Endothelial cell of umbilical vein (primary cell): Measurements from ENCODE around the gene FRMD6. TPM values are rescaled to one million over a fixed set of nuclear protein-coding genes. Genes with fewer than 3 reads are reported as not detected.

Source experiments
- BruUV-seq: library from RNA; stranded (reverse); fragments of 400-500 nt; replicated peaks from 2 replicates; lab custom pipeline; 2021; lab: Mats Ljungman, UMichigan
- CTCF ChIA-PET: fragments of 300-600, 350-600 bp; sonication (Branson Sonifier 250); formaldehyde crosslinking; loops from one replicate; lab custom pipeline; 2021; ENCODE audit warnings: antibody characterized with exemption, inconsistent platforms; lab: Charles Lee
- POLR2A ChIA-PET: fragments of 300-600, 350-600 bp; sonication (Branson Sonifier 250); formaldehyde crosslinking; loops from one replicate; lab custom pipeline; 2021; ENCODE audit warnings: antibody characterized with exemption, inconsistent platforms; lab: Charles Lee
- DNase-seq: peaks from one replicate; pipeline ENCODE4 v3.0.0-alpha.2; 2011; ENCODE audit warnings: low read depth, low spot score
- FAIRE-seq: peaks from 2 replicates; lab custom pipeline; 2011; peaks lifted over from hg19 to GRCh38; lab: Jason Lieb, UNC
- H2AFZ ChIP-seq: 2 replicates; pipeline ENCODE4 v1.6.0; 2012; ENCODE audit warnings: low read depth, low read length, control low read depth, inconsistent platforms
- H3K27ac ChIP-seq: 2 replicates; pipeline ENCODE4 v1.5.1; 2011; ENCODE audit warnings: low read depth, mild to moderate bottlenecking, control low read depth, low read length, moderate library complexity; ENCODE audit not compliant: insufficient read depth
- H3K27me3 ChIP-seq, 2 experiments: 2 replicates each; pipeline versions ENCODE4 v1.6.0 to v1.6.1; 2011; ENCODE audit warnings: low read length in 2 of 2, mixed read lengths in 1 of 2; ENCODE audit not compliant: control insufficient read depth in 2 of 2, insufficient read depth in 2 of 2
- H3K36me3 ChIP-seq, 2 experiments: 2 replicates in 1 of 2; 3 replicates in 1 of 2; pipeline ENCODE4 v1.5.1; 2011; ENCODE audit warnings: low read length in 2 of 2, mild to moderate bottlenecking in 1 of 2, moderate library complexity in 1 of 2; ENCODE audit not compliant: control insufficient read depth in 2 of 2, insufficient read depth in 2 of 2; ENCODE audit errors: extremely low read depth in 1 of 2
- H3K4me1 ChIP-seq: 3 replicates; pipeline ENCODE4 v1.5.1; 2011; ENCODE audit warnings: mild to moderate bottlenecking, low read length; ENCODE audit not compliant: control insufficient read depth, insufficient read depth; ENCODE audit errors: extremely low read depth
- H3K4me2 ChIP-seq: 2 replicates; pipeline ENCODE4 v1.6.1; 2011; ENCODE audit warnings: low read length, control low read depth, mixed read lengths; ENCODE audit not compliant: insufficient read depth
- H3K4me3 ChIP-seq, 3 experiments: fragments of 200-600 bp in 1 of 3; sonication (generic), shearing (Covaris generic) in 1 of 3; replicated peaks in 1 of 3; 2 replicates each; pipeline ENCODE4 v1.5.1; 2011 to 2016; ENCODE audit warnings: control low read depth in 3 of 3, low read length in 3 of 3, mild to moderate bottlenecking in 2 of 3, inconsistent platforms in 1 of 3, low read depth in 1 of 3, moderate library complexity in 1 of 3; ENCODE audit not compliant: insufficient read depth in 1 of 3
- H3K79me2 ChIP-seq: 2 replicates; pipeline ENCODE4 v1.6.0; 2012; ENCODE audit warnings: low read length, inconsistent platforms; ENCODE audit not compliant: control insufficient read depth, insufficient read depth
- H3K9ac ChIP-seq: replicated peaks from 2 replicates; pipeline ENCODE3; 2011; ENCODE audit warnings: low read length, control low read depth; ENCODE audit not compliant: insufficient read depth; ENCODE audit errors: extremely low read depth
- H3K9me1 ChIP-seq: replicated peaks from 3 replicates; pipeline ENCODE4 v1.6.0; 2011; ENCODE audit warnings: mild to moderate bottlenecking, low read length; ENCODE audit not compliant: control insufficient read depth, insufficient read depth; ENCODE audit errors: extremely low read depth
- H3K9me3 ChIP-seq: replicated peaks from 2 replicates; pipeline ENCODE4 v1.5.1; 2012; ENCODE audit warnings: low read length, inconsistent platforms; ENCODE audit not compliant: control insufficient read depth, insufficient read depth
- H4K20me1 ChIP-seq: replicated peaks from 2 replicates; pipeline ENCODE3; 2011; ENCODE audit warnings: mild to moderate bottlenecking, low read length; ENCODE audit not compliant: control insufficient read depth, insufficient read depth; ENCODE audit errors: extremely low read depth
- EZH2 ChIP-seq: IDR thresholded peaks from 2 replicates; pipeline ENCODE4 v1.6.1; 2012; ENCODE audit warnings: borderline replicate concordance, low read depth, mild to moderate bottlenecking, moderate library complexity, low read length, inconsistent platforms; ENCODE audit not compliant: severe bottlenecking
- FOS ChIP-seq: IDR thresholded peaks from 2 replicates; pipeline ENCODE4 v1.6.1; 2011; ENCODE audit warnings: mild to moderate bottlenecking, low read length, moderate library complexity, borderline replicate concordance; ENCODE audit not compliant: insufficient read depth
- GATA2 ChIP-seq: IDR thresholded peaks from 2 replicates; pipeline ENCODE4 v1.7.0; 2011; ENCODE audit warnings: low read depth, mild to moderate bottlenecking, moderate library complexity, mixed read lengths, low read length; ENCODE audit not compliant: insufficient read length, insufficient read depth
- JUN ChIP-seq: IDR thresholded peaks from 2 replicates; pipeline ENCODE4 v1.6.1; 2011; ENCODE audit warnings: borderline replicate concordance, low read depth; ENCODE audit not compliant: insufficient read length, insufficient read depth
- MYC ChIP-seq: IDR thresholded peaks from one replicate; pipeline ENCODE4 v1.6.1; 2011; ENCODE audit warnings: mild to moderate bottlenecking, low read depth, low read length
- POLR2A ChIP-seq: IDR thresholded peaks from 2 replicates; pipeline ENCODE4 v1.6.1; 2012; ENCODE audit warnings: low read depth, mild to moderate bottlenecking, control low read depth, low read length
- POLR2AphosphoS5 ChIP-seq: IDR thresholded peaks from 2 replicates; pipeline ENCODE4 v1.6.1; 2012; ENCODE audit warnings: low read depth, mild to moderate bottlenecking, control low read depth, low read length, moderate library complexity; ENCODE audit not compliant: insufficient read depth
- dilution Hi-C: fragments of 300-500 bp; cut with MboI; formaldehyde crosslinking; loops from one replicate; pipeline ENCODE4 v1.15.0; 2019; ENCODE audit warnings: low sequenced_read_pairs; ENCODE audit not compliant: extremely low pct_ligation_motif_present
- intact Hi-C: fragments of 100-400 bp; cut with micrococcal nuclease; formaldehyde crosslinking; loops from one replicate; pipeline ENCODE4 v1.10.0; 2022
- polyA plus RNA-seq, 4 experiments: library from polyadenylated mRNA; depleted of rRNA in 3 of 4; stranded (reverse) in 3 of 4; unstranded in 1 of 4; fragments of >200 nt; gene quantifications; 2 replicates each; pipeline versions ENCODE4 v1.2.1 to v1.2.3, GENCODE V29; 2011 to 2012; ENCODE audit warnings: missing spikeins in 1 of 4
- total RNA-seq: library from RNA; stranded (reverse); gene quantifications from 2 replicates; pipeline ENCODE4 v1.2.3, GENCODE V29; 2021
- TF ChIP-seq, protein P1 (sequence below), 2 donors: IDR thresholded peaks; 1 replicate in 1 of 2; 2 replicates in 1 of 2; pipeline ENCODE4 v1.5.1; 2011; ENCODE audit warnings: low read length in 2 of 2, mild to moderate bottlenecking in 2 of 2, moderate library complexity in 2 of 2, control low read depth in 1 of 2, inconsistent platforms in 1 of 2, low read depth in 1 of 2; ENCODE audit not compliant: insufficient read depth in 1 of 2; ENCODE audit errors: extremely low read depth in 1 of 2
- TF ChIP-seq, protein P2 (sequence below): IDR thresholded peaks from 2 replicates; pipeline ENCODE4 v1.6.1; 2011; ENCODE audit not compliant: insufficient read depth, insufficient read length

Gene FRMD6
- total and polyA plus RNA-seq, 2 donors (not counting 3 experiments of a cell fraction or from before 2014, with no cell fraction given): 69.0 to 97.1 TPM

DNA sequence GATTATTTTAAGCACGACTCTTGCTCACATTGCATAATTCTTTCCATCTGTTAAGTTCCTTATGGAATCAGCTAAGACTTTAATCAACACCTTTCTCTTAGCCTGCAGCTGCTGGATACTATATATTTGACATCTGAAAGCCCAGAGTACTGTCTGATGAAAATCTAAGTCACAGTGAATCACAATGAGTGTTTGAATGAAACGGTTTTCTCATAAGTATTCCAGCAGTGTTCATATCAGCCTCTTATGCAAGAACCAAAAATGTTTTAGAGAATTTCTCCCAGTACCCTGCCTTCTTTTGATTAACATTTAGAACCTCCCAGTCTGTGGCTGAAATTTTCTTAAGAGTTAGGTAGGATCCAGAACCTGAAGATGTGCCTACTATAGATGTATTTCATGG is 55.6 kb downstream of the FRMD6 start:
- DNase-seq: no peak
- Histone ChIP-seq H3K79me2 (peaks cover 2% of the 10 kb centered on the region), H3K4me3 (no peak overlapping the region), H3K27ac (no peak overlapping the region), H3K9me1 (no peaks in the 10 kb centered on the region), H2AFZ (no peak overlapping the region), H3K9me3 (no peaks in the 10 kb centered on the region), H3K36me3 (peaks cover 43 to 66% of the 10 kb centered on the region in 2 experiments), H4K20me1 (no peaks in the 10 kb centered on the region), H3K4me2 (no peak overlapping the region), H3K9ac (no peak overlapping the region), H3K4me1 (peaks cover 11% of the 10 kb centered on the region), H3K27me3 (no peaks in the 10 kb centered on the region)
- intact Hi-C loops: no loop called here
- BruUV-seq: no TSS peak
- FAIRE-seq: no peak
- ChIA-PET CTCF (interaction anchor here (0.9 kb wide), 1 partner anchor 12 kb away, joined by 3 read pairs; no protein-coding TSS in a partner anchor), POLR2A (no interaction called here)
- dilution Hi-C loops: no loop called here
- TF ChIP-seq MYC (no peak), POLR2AphosphoS5 (no peak), POLR2A (no peak), JUN (no peak), EZH2 (no peak), FOS (no peak), GATA2 (no peak)
- TF ChIP-seq, protein P1, sequence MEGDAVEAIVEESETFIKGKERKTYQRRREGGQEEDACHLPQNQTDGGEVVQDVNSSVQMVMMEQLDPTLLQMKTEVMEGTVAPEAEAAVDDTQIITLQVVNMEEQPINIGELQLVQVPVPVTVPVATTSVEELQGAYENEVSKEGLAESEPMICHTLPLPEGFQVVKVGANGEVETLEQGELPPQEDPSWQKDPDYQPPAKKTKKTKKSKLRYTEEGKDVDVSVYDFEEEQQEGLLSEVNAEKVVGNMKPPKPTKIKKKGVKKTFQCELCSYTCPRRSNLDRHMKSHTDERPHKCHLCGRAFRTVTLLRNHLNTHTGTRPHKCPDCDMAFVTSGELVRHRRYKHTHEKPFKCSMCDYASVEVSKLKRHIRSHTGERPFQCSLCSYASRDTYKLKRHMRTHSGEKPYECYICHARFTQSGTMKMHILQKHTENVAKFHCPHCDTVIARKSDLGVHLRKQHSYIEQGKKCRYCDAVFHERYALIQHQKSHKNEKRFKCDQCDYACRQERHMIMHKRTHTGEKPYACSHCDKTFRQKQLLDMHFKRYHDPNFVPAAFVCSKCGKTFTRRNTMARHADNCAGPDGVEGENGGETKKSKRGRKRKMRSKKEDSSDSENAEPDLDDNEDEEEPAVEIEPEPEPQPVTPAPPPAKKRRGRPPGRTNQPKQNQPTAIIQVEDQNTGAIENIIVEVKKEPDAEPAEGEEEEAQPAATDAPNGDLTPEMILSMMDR (IDR thresholded peaks at IDR 0.05; ENCODE audit: extremely low read depth in 1 of 2, insufficient read depth in 1 of 2, low read depth in 1 of 2, low read length in 2 of 2): no peak
- TF ChIP-seq, protein P2, sequence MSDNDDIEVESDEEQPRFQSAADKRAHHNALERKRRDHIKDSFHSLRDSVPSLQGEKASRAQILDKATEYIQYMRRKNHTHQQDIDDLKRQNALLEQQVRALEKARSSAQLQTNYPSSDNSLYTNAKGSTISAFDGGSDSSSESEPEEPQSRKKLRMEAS: no peak
